Activated naive CD4-positive, alpha-beta T cell treated with anti-CD3 and anti-CD28 coated beads, Interleukin-2, amount 50 U/mL, for 72 hours (primary cell): Measurements from ENCODE around the gene OTUD5. TPM values are rescaled to one million over a fixed set of nuclear protein-coding genes. Genes with fewer than 3 reads are reported as not detected.

Experiments
- ATAC-seq, 2 donors: fragments of 150-1000 bp; cut with Tn5 transposase; 2 replicates each; pipeline ENCODE4 v1.10.0; 2021; ENCODE audit warnings: mild to moderate bottlenecking in 2 of 2, moderate library complexity in 2 of 2
- DNase-seq, 2 donors: peaks; one replicate each; pipeline ENCODE4 v3.0.0; 2021 to 2022; ENCODE audit warnings: low spot score in 2 of 2
- H3K27ac Mint-ChIP-seq, 2 donors: one replicate each; pipeline ENCODE4 v1.8.0; 2022; ENCODE audit warnings: mild to moderate bottlenecking in 2 of 2, mixed read lengths in 2 of 2
- H3K36me3 Mint-ChIP-seq, 2 donors: one replicate each; pipeline ENCODE4 v1.8.0; 2022; ENCODE audit warnings: mixed read lengths in 2 of 2
- H3K9me3 Mint-ChIP-seq, 2 donors: one replicate each; pipeline ENCODE4 v1.8.0; 2022; ENCODE audit warnings: mixed read lengths in 2 of 2
- total RNA-seq, 2 donors: library from RNA; stranded (reverse); gene quantifications; one replicate each; pipeline ENCODE4 v1.2.3, GENCODE V29; 2022

The OTUD5 gene
- total RNA-seq, 2 donors from 2014 or later = 76.8 to 82.4 TPM

GRCh38 chrX:48909703-48910294, 47.6 kb downstream of the OTUD5 start:
- peak overlapping the region in 1 of 2 donors; percentile 56 for H3K27ac Mint-ChIP-seq
- peaks cover 28 to 39% of the 10 kb centered on the region in 2 donors for H3K36me3 Mint-ChIP-seq
- H3K9me3 Mint-ChIP-seq = no peaks in the 10 kb centered on the region

DNA sequence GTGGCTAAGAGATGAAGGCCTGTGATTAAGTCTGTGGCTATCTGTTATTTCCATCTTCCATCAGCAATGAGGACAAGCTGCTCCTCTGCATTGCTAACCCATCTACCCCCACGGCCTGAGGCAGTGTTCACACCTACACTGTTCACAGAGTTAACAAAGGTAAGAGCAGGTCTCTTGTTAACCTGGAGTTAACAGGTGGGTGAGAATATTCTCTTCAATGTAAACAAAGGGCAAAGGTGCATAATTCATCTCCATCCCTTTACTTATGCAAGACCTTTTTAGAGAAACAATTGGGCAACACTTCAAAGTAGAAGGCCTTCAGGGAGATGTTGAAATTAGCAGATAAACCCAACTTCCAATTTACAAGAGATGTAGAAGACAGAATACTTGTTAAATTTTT, 48.8 kb downstream of the OTUD5 start:
- H3K27ac Mint-ChIP-seq = peak overlapping the region; percentile 56 to 86
- H3K36me3 Mint-ChIP-seq = peaks cover 16 to 27% of the 10 kb centered on the region in 2 donors
- DNase-seq = no peak
- H3K9me3 Mint-ChIP-seq = no peaks in the 10 kb centered on the region
- no peak for ATAC-seq

More at GRCh38 chrX:48909703-48910294, 47.6 kb downstream of the OTUD5 start:
- DNase-seq (no peak), ATAC-seq (no peak)

GRCh38 chrX:48905090-48905790, 52.2 kb downstream of the OTUD5 start:
- no peak for DNase-seq
- H3K27ac Mint-ChIP-seq = no peak overlapping the region
- no peaks in the 10 kb centered on the region for H3K9me3 Mint-ChIP-seq
- H3K36me3 Mint-ChIP-seq = no peaks in the 10 kb centered on the region
- ATAC-seq = peak in 1 of 2 donors; percentile 12

DNA sequence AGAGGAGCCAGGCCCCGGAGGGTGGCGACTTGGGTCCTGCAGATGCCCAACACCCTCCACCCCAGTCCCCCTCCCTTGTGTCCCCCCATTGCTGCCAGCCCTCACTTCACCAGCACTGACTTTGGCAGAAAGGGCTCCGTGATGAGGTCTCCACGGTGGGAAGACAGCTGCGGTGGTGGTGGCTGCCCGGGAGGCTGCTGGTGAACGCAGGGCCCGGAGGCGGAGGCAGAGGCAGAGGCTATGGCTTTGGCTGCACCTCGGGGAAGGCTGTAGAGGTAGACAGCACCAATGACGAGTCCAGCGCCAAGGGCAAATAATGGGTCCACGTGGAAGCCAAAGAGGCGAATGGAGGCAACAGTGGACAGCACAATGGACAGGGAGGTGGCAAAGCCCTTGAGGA, 52.8 kb downstream of the OTUD5 start:
- no peaks in the 10 kb centered on the region for H3K9me3 Mint-ChIP-seq
- ATAC-seq (no peak), DNase-seq (no peak)
- no peaks in the 10 kb centered on the region for H3K36me3 Mint-ChIP-seq
- H3K27ac Mint-ChIP-seq = no peak overlapping the region

- Mint-ChIP-seq H3K27ac (peak overlapping the region; percentile 46 to 51), H3K36me3 (no peaks in the 10 kb centered on the region), H3K9me3 (no peaks in the 10 kb centered on the region)
- ATAC-seq (no peak), DNase-seq (no peak)
Measured at GRCh38 chrX:48904180-48904579, 53.2 kb downstream of the OTUD5 start.

DNA sequence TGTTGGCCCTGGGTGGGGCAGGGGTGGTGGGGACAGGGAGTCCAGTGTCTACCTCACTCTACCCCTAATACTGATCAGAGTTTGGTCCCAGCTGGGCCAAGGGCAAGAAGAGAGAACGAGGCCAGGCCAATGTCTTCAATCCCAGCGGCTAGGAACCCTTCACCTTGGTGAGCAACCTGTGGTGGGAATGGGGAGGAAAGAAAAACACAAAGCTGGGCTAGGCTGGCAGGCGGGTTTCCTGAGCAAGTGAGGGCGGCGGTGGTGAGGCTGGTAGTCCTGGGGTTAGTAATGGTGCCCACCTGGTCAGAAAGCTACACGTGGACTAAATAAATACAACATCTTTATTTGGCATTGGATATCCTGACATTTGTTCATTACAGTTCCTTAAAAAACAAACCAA, 54.1 kb downstream of the OTUD5 start:
- Mint-ChIP-seq H3K36me3 (peaks cover 0 to 2% of the 10 kb centered on the region in 2 donors), H3K9me3 (no peaks in the 10 kb centered on the region), H3K27ac (peak overlapping the region in 1 of 2 donors; percentile 46)
- ATAC-seq (no peak), DNase-seq (no peak)

- DNase-seq (no peak), ATAC-seq (no peak)
- H3K9me3 Mint-ChIP-seq = no peaks in the 10 kb centered on the region
- peaks cover 0 to 5% of the 10 kb centered on the region in 2 donors for H3K36me3 Mint-ChIP-seq
- no peak overlapping the region for H3K27ac Mint-ChIP-seq
Measured at GRCh38 chrX:48902776-48903175, 54.6 kb downstream of the OTUD5 start.

DNA sequence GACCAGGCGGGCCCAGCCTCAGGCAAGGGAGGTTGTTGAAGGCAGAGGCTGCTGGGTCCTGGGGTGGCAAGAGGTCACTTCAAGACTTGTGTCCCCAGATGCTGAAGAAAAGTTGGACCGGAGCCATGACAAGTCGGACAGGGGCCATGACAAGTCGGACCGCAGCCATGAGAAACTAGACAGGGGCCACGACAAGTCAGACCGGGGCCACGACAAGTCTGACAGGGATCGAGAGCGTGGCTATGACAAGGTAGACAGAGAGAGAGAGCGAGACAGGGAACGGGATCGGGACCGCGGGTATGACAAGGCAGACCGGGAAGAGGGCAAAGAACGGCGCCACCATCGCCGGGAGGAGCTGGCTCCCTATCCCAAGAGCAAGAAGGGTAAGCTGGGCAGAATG, 55.3 kb downstream of the OTUD5 start:
- DNase-seq (no peak), ATAC-seq (no peak)
- H3K9me3 Mint-ChIP-seq = no peaks in the 10 kb centered on the region
- peaks cover 0 to 11% of the 10 kb centered on the region in 2 donors for H3K36me3 Mint-ChIP-seq
- H3K27ac Mint-ChIP-seq = peak overlapping the region in 1 of 2 donors; percentile 67

DNA sequence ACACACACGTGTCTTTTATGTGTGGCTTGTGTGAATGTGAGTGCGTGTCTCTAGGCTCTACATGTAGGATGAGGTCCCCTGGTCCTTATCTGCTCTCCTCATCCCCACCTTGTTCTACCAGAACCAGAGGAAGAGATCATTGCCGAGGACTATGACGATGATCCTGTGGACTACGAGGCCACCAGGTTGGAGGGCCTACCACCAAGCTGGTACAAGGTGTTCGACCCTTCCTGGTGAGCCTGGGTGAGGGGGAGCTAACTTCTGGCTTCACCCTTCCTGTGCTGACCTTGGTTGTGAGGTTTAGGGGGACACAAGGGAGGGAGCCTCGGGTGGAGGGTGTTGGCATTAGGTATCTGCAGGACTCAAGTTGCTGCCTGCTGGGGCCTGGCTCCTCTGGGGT, 56.3 kb downstream of the OTUD5 start:
- ATAC-seq = no peak
- peaks cover 0 to 16% of the 10 kb centered on the region in 2 donors for H3K36me3 Mint-ChIP-seq
- H3K9me3 Mint-ChIP-seq = no peaks in the 10 kb centered on the region
- no peak for DNase-seq
- H3K27ac Mint-ChIP-seq = no peak overlapping the region

- DNase-seq (no peak), ATAC-seq (no peak)
- no peaks in the 10 kb centered on the region for H3K9me3 Mint-ChIP-seq
- H3K27ac Mint-ChIP-seq = peak overlapping the region in 1 of 2 donors; percentile 96
- peaks cover 0 to 16% of the 10 kb centered on the region in 2 donors for H3K36me3 Mint-ChIP-seq
Measured at GRCh38 chrX:48899078-48899410, 58.4 kb downstream of the OTUD5 start.

- Mint-ChIP-seq H3K9me3 (no peaks in the 10 kb centered on the region), H3K27ac (peak within 1 kb of the TSS; percentile 94 to 96), H3K36me3 (peaks cover 0 to 16% of the 10 kb centered on the region in 2 donors)
- peak; percentile 90 for ATAC-seq
- DNase-seq = peak; percentile 84 to 89
Measured at GRCh38 chrX:48897625-48898306, 59.6 kb downstream of the OTUD5 start, which contains the start of the genes PQBP1 and TIMM17B. PQBP1 (plus strand) TSS chrX:48897930; CDS start chrX:48898510, 580 bp downstream. TIMM17B (minus strand) TSS chrX:48897768; CDS start chrX:48897749, 19 bp downstream.

- Mint-ChIP-seq H3K36me3 (peaks cover 0 to 16% of the 10 kb centered on the region in 2 donors), H3K9me3 (no peaks in the 10 kb centered on the region), H3K27ac (peak overlapping the region; percentile 94 to 96)
- ATAC-seq = peak; percentile 28 to 40
- peak; percentile 43 to 73 for DNase-seq
Measured at GRCh38 chrX:48897157-48897624, 60.2 kb downstream of the OTUD5 start.

DNA sequence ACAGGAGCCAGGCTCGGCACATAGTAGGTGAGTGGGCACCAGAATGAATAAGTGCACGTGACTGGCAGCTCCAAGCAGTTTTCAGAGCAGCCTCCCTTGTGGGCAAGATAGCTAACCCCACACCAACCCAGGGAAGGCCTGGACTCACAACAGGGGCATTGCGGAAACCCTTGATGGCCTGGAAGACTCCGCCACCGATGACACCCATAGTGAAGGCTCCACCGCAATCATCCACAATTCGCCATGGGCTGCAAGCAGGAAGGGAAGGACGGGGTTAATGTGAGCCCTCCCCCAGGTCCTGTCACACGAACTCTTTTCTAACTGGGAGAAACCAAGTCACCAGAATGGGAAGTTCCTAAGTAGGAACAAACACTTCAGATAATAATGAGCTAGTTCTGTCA, 60.8 kb downstream of the OTUD5 start:
- H3K9me3 Mint-ChIP-seq = no peaks in the 10 kb centered on the region
- ATAC-seq (no peak), DNase-seq (no peak)
- peak overlapping the region; percentile 94 to 96 for H3K27ac Mint-ChIP-seq
- H3K36me3 Mint-ChIP-seq = peaks cover 0 to 16% of the 10 kb centered on the region in 2 donors

GRCh38 chrX:48894891-48895290, 62.5 kb downstream of the OTUD5 start:
- H3K36me3 Mint-ChIP-seq = peaks cover 0 to 16% of the 10 kb centered on the region in 2 donors

GRCh38 chrX:48893556-48894348, 63.7 kb downstream of the OTUD5 start:
- DNase-seq (no peak), ATAC-seq (no peak)
- Mint-ChIP-seq H3K36me3 (peaks cover 0 to 16% of the 10 kb centered on the region in 2 donors), H3K27ac (peak overlapping the region; percentile 14 to 66), H3K9me3 (no peaks in the 10 kb centered on the region)

More at GRCh38 chrX:48894891-48895290, 62.5 kb downstream of the OTUD5 start:
- DNase-seq = no peak
- no peak for ATAC-seq
- H3K9me3 Mint-ChIP-seq = no peaks in the 10 kb centered on the region
- peak overlapping the region in 1 of 2 donors; percentile 38 for H3K27ac Mint-ChIP-seq

DNA sequence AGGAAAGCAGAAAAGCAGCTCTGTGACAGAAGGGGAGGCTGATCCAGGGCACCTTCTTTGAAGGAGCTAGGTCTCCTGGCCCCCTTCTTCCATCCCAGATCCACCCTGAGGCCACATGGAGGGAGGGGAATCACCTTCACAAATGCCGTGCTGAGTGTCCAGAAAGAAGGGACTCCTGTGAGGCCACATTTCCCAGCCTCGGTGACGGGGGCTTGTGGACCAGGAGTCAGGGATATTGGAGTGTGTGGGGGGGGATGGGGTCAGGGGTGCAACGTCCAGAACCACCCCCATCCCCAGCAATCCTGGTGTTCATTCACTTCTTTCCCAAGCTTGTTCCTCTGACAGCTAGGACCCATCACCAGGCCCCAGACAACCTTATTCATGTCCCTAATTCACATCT, 64.5 kb downstream of the OTUD5 start:
- Mint-ChIP-seq H3K27ac (no peak overlapping the region), H3K9me3 (no peaks in the 10 kb centered on the region), H3K36me3 (peaks cover 0 to 11% of the 10 kb centered on the region in 2 donors)
- no peak for ATAC-seq
- DNase-seq = no peak
